Measurements from ENCODE around the gene WDFY4. TPM values are rescaled to one million over a fixed set of nuclear protein-coding genes. Genes with fewer than 3 reads are reported as not detected.

WDFY4 gene
- total RNA-seq, 1 experiment from 2014 or later = not detected

DNA sequence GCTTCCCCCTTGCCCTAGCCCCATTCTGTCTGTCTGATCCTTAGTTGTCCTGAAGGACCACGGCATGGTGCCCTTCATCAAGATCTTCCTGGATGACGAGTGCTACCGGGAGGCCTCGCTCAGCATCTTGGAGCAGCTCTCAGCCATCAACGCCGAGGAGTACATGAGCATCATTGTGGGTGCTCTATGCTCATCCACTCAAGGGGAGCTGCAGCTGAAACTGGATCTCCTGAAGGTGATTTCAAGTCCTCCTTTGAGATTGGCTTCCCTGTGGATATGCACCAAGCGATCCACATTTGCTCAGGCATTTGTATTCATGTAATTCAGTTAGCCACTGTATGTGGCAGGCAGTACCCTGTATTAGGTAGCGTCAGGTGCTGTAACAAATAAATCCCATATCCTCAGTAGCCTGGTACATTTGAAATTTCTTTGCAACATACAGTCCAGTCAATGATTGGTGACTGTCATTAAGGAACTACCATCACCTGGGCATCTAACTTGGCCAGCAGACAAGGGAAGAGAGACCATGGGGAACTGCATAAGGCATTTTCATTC, 51.2 kb downstream of the WDFY4 start:
- H3K27ac ChIP-seq = no peak overlapping the region
- H4K20me1 ChIP-seq (ENCODE audit: insufficient read depth) = no peaks in the 10 kb centered on the region
- peaks cover 85% of the 10 kb centered on the region for H3K27me3 ChIP-seq (ENCODE audit: insufficient read depth, low read depth)
- no peaks in the 10 kb centered on the region for H3K4me1 ChIP-seq (replicated peaks; ENCODE audit: insufficient read depth)
- no peaks in the 10 kb centered on the region for H3K36me3 ChIP-seq (ENCODE audit: low read depth)
- no peak for DNase-seq
- H2AFZ ChIP-seq = no peak overlapping the region
- ChIA-PET POLR2A (ENCODE audit: unreplicated experiment) (no interaction called here), CTCF (no interaction called here)
- no peaks in the 10 kb centered on the region for H3K79me2 ChIP-seq (ENCODE audit: low read depth)
- no TSS peak for BruUV-seq (replicated peaks)
- no peak overlapping the region for H3K4me2 ChIP-seq
- TF ChIP-seq EZH2 (IDR thresholded peaks at IDR 0.05; ENCODE audit: low read depth) = no peak
- TF ChIP-seq, protein P1, sequence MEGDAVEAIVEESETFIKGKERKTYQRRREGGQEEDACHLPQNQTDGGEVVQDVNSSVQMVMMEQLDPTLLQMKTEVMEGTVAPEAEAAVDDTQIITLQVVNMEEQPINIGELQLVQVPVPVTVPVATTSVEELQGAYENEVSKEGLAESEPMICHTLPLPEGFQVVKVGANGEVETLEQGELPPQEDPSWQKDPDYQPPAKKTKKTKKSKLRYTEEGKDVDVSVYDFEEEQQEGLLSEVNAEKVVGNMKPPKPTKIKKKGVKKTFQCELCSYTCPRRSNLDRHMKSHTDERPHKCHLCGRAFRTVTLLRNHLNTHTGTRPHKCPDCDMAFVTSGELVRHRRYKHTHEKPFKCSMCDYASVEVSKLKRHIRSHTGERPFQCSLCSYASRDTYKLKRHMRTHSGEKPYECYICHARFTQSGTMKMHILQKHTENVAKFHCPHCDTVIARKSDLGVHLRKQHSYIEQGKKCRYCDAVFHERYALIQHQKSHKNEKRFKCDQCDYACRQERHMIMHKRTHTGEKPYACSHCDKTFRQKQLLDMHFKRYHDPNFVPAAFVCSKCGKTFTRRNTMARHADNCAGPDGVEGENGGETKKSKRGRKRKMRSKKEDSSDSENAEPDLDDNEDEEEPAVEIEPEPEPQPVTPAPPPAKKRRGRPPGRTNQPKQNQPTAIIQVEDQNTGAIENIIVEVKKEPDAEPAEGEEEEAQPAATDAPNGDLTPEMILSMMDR (conservative IDR thresholded peaks at IDR 0.05) = no peak
- no peak overlapping the region for H3K4me3 ChIP-seq
- intact Hi-C loops (cut with micrococcal nuclease; ENCODE audit: unreplicated experiment) = loop anchor here (2.0 kb wide), 1 partner anchor 57 kb away; no protein-coding TSS in a partner anchor
- H3F3A ChIP-seq (ENCODE audit: insufficient read depth, low read depth) = no peaks in the 10 kb centered on the region
- H3K9me2 ChIP-seq (ENCODE audit: insufficient read depth) = peaks cover 7% of the 10 kb centered on the region; the same call in 1 of the 2 replicates
- H3K9me3 ChIP-seq (ENCODE audit: insufficient read depth, low read depth) = no peaks in the 10 kb centered on the region

GRCh38 chr10:48736596-48736995, 51.9 kb downstream of the WDFY4 start:
- no peak for DNase-seq
- no peaks in the 10 kb centered on the region for H3F3A ChIP-seq (ENCODE audit: insufficient read depth, low read depth)
- TF ChIP-seq EZH2 (IDR thresholded peaks at IDR 0.05; ENCODE audit: low read depth) = no peak
- TF ChIP-seq, protein P1 (conservative IDR thresholded peaks at IDR 0.05) = no peak
- H3K27ac ChIP-seq = no peak overlapping the region
- H4K20me1 ChIP-seq (ENCODE audit: insufficient read depth) = no peaks in the 10 kb centered on the region
- H3K79me2 ChIP-seq (ENCODE audit: low read depth) = no peaks in the 10 kb centered on the region
- BruUV-seq (replicated peaks) = no TSS peak
- no peaks in the 10 kb centered on the region for H3K36me3 ChIP-seq (ENCODE audit: low read depth)
- H3K27me3 ChIP-seq (ENCODE audit: insufficient read depth, low read depth) = peaks cover 80% of the 10 kb centered on the region
- H3K9me3 ChIP-seq (ENCODE audit: insufficient read depth, low read depth) = no peaks in the 10 kb centered on the region
- ChIA-PET CTCF (no interaction called here), POLR2A (ENCODE audit: unreplicated experiment) (no interaction called here)
- no peak overlapping the region for H3K4me3 ChIP-seq
- intact Hi-C loops (cut with micrococcal nuclease; ENCODE audit: unreplicated experiment) = no loop called here
- H3K4me1 ChIP-seq (replicated peaks; ENCODE audit: insufficient read depth) = no peaks in the 10 kb centered on the region
- no peak overlapping the region for H2AFZ ChIP-seq
- H3K4me2 ChIP-seq = no peak overlapping the region
- peaks cover 7% of the 10 kb centered on the region; the same call in 1 of the 2 replicates for H3K9me2 ChIP-seq (ENCODE audit: insufficient read depth)

DNA sequence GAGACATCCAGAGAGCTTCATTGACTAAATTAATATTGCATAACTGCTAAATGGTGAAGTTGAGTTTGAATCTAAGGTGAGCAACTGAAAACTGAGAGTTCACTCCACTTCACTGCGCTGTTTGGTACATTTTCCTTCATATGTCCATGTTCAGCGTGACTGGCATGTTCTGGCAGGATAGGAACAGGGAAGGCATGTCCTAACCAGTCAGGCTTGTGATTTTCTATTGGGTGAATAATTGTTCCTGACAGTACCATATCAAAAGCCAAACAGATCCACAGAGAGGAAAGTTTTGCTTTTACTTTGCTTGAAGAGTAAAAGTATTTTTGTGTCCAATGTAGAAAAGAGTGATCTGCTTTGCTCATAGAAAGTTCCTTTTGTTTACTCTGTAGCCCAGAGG, 53.2 kb downstream of the WDFY4 start:
- no peak for DNase-seq
- Histone ChIP-seq H3K4me3 (no peak overlapping the region), H3K9me2 (ENCODE audit: insufficient read depth) (peaks cover 7% of the 10 kb centered on the region; the same call in 1 of the 2 replicates), H3K4me1 (replicated peaks; ENCODE audit: insufficient read depth) (no peaks in the 10 kb centered on the region), H3K36me3 (ENCODE audit: low read depth) (no peaks in the 10 kb centered on the region), H4K20me1 (ENCODE audit: insufficient read depth) (no peaks in the 10 kb centered on the region), H3K4me2 (no peak overlapping the region), H2AFZ (no peak overlapping the region), H3K27ac (no peak overlapping the region), H3K9me3 (ENCODE audit: insufficient read depth, low read depth) (no peaks in the 10 kb centered on the region), H3K79me2 (ENCODE audit: low read depth) (no peaks in the 10 kb centered on the region), H3F3A (ENCODE audit: insufficient read depth, low read depth) (no peaks in the 10 kb centered on the region), H3K27me3 (ENCODE audit: insufficient read depth, low read depth) (peaks cover 76% of the 10 kb centered on the region)
- TF ChIP-seq, protein P1 (conservative IDR thresholded peaks at IDR 0.05) = no peak
- TF ChIP-seq EZH2 (IDR thresholded peaks at IDR 0.05; ENCODE audit: low read depth) = no peak
- POLR2A ChIA-PET (ENCODE audit: unreplicated experiment) = no interaction called here
- no TSS peak for BruUV-seq (replicated peaks)
- CTCF ChIA-PET = no interaction called here
- intact Hi-C loops (cut with micrococcal nuclease; ENCODE audit: unreplicated experiment) = no loop called here

Data from PC-9 (cell line).